MM.1S (cell line): Measurements from ENCODE around the gene PHETA1.
"Not testable (repeated sequence)": the region's sequence is repeated elsewhere in the genome, so short reads cannot be mapped to it uniquely, and the experiment has no call there.

ENCODE experiments used
- EZH2 ChIP-seq: fragments of 300-600 bp; sonication (generic); optimal IDR thresholded peaks from 2 replicates; pipeline ENCODE3; 2017; ENCODE audit warnings: low read depth, mild to moderate bottlenecking, antibody characterized with exemption, low read length, mixed read lengths
- TF ChIP-seq, protein P1 (sequence below): fragments of 300-600 bp; sonication (generic); IDR thresholded peaks from 2 replicates; pipeline ENCODE4 v1.5.1; 2016; ENCODE audit warnings: antibody characterized with exemption, low read length, mixed read lengths

DNA sequence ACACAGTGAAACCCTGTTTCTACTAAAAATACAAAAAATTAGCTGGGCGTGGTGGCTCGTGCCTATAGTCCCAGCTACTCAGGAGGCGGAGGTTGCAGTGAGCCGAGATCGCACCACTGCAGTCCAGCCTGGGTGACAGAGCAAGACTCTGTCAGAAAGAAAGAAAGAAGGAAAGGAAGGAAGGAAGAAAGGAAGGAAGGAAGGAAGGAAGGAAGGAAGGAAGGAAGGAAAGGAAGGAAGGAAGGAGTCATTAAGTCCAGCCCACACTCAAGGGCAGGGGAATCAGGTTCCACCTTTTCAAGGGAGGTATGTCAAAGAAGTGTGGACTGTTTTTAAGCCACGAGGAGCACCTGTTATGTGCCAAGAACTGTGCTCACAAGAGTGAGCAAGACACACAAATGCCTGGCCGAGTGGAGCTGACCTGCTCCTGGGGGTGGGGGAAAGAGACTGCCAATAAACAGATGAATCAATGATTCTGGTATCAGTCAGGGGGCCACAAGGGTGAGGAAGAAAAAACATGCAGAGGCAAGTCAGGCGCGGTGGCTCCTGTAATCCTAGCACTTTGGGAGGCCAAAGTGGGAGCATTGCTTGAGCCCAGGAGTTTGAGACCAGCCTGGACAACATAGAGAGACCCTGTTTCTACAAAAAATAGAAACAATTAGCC lies 31.0 kb upstream of the PHETA1 start:
- TF ChIP-seq, protein P1, sequence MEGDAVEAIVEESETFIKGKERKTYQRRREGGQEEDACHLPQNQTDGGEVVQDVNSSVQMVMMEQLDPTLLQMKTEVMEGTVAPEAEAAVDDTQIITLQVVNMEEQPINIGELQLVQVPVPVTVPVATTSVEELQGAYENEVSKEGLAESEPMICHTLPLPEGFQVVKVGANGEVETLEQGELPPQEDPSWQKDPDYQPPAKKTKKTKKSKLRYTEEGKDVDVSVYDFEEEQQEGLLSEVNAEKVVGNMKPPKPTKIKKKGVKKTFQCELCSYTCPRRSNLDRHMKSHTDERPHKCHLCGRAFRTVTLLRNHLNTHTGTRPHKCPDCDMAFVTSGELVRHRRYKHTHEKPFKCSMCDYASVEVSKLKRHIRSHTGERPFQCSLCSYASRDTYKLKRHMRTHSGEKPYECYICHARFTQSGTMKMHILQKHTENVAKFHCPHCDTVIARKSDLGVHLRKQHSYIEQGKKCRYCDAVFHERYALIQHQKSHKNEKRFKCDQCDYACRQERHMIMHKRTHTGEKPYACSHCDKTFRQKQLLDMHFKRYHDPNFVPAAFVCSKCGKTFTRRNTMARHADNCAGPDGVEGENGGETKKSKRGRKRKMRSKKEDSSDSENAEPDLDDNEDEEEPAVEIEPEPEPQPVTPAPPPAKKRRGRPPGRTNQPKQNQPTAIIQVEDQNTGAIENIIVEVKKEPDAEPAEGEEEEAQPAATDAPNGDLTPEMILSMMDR: not testable (repeated sequence)
- not testable (repeated sequence) for TF ChIP-seq EZH2
